Measurements from ENCODE around the gene DENND2C.
A peak's percentile ranks its signal among the peaks of the same experiment; 100 is the strongest.

DENND2C gene

DNA sequence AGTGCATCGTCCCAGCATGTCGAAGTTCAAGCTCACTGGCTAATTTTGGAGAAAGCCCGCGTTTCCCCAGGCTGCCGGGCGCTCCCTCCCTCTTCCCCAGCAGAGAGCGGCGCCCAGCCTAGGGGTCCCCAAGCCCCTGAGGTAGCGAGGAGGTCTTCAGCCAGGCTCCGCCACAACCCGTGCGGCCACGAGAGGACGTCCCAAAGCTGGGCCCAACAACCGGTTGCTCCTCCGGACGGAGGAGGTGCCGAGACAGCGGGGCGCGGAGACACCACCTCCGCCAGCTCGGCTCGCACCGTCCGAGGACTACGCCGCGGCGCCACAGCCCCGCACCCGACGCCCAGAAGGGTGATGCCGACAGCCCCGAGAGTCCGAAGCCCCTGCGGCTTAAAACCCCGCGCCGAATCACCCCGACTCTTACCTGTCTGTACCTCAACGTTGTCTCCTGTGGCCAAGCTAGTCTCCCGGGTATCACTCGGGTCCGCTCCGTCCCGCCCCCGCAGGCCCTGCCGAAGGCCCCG lies at the start of gene DENND2C:
DENND2C (minus strand) TSS at position 488 of the 521 bp plus-strand sequence. CDS start 44,065 bp downstream, outside the sequence.
- no peak for DNase-seq (ENCODE audit: low spot score)

DNA sequence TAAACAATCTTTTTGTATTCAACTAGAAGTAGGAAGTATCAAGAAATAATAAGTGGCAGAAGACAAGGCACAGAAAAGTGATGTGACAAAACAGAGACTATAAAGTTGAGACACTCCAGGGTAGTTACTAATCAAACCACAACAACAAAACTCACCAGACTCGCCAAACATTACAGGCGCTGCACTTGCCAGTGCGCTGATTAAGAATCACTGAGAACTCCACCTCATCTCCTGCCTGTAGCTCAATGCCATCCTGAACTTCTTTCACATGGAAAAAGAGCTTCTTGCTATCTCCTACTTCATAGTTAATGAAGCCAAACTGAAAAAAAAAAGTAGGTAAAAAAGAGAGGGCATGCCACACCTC lies 49.6 kb upstream of the DENND2C start:
- no peak for DNase-seq (ENCODE audit: low spot score)

- DNase-seq (ENCODE audit: low spot score), result no peak
These were observed 49.0 kb upstream of the DENND2C start for GRCh38 chr1:114718661-114719423.

DNA sequence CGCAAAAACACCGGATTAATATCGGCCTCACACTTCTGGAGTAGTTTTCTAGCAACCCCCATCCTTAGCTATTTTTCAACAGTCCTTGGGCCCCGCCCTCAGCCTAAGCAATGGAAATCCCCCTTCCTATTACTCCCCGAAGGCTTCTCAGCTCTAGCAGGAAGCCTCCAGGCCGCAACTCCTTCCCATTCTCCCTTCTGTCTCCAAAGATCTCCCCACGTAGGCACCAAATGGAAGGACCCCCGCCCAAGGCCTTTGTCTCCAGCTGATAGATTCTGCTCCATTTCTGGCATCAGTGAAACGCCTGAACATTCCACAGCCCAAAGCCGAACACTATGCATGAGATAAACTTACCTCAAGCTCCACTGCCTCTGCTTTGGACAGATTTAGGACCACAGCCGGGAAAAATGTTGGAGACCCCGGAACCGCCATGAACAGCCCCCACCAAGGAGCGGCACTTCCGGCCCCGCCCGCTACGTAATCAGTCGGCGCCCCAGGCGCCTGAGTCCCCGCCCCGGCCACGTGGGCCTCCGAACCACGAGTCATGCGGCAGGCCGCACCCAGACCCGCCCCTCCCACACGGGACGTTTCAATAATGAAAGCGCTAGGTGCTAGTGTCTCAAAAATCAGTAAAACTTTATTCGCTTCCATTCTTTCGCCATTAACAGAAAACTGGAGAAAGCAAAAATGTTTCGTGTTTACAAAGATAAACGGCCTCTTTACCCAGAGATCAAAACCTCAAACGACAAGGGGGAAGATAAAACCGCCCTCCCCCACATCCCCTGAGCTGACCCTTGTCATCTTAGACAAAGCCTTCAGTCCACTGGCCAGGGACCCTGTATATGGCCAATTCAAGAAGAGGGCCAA lies 46.7 kb upstream of the DENND2C start, which contains the start of gene NRAS:
NRAS (minus strand) TSS at position 468 of the 867 bp plus-strand sequence. CDS start 611 bp downstream, outside the sequence.
- peak; percentile 95 for DNase-seq (ENCODE audit: low spot score)

DNA sequence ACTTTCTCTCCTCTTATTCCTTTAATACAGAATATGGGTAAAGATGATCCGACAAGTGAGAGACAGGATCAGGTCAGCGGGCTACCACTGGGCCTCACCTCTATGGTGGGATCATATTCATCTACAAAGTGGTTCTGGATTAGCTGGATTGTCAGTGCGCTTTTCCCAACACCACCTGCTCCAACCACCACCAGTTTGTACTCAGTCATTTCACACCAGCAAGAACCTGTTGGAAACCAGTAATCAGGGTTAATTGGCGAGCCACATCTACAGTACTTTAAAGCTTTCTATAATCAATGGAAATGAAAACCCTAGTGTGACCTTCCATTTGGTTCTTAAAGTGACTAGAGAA lies 46.1 kb upstream of the DENND2C start:
- DNase-seq (ENCODE audit: low spot score), result no peak

GRCh38 chr1:114712977-114713376 lies 43.1 kb upstream of the DENND2C start:
- DNase-seq (ENCODE audit: low spot score), result no peak

DNA sequence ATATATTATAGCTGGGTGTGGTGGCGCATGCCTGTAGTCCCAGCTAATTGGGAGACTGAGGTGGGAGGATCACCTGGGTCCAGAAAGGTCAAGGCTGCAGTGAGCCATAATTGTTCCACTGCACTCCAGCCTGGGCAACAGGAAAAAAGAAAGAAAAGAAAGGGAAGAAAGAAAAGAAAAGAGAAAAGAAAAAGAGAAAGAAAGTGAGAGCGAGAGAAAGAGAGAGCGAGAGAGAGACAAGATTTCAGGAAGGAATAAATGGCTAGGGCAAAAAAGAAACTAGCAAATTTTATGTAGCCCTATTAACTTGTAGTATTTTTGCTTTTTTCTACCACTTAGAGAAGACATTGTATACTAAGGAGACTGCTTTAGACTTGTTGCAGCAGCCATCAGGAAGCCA lies 40.5 kb upstream of the DENND2C start:
- no peak for DNase-seq (ENCODE audit: low spot score)

- no peak for DNase-seq (ENCODE audit: low spot score)
These were observed 37.8 kb upstream of the DENND2C start for GRCh38 chr1:114707604-114708003.

- DNase-seq (ENCODE audit: low spot score), result no peak
These were observed 33.4 kb upstream of the DENND2C start for GRCh38 chr1:114703242-114703641.

GRCh38 chr1:114702737-114703136 lies 32.9 kb upstream of the DENND2C start:
- no peak for DNase-seq (ENCODE audit: low spot score)

DNA sequence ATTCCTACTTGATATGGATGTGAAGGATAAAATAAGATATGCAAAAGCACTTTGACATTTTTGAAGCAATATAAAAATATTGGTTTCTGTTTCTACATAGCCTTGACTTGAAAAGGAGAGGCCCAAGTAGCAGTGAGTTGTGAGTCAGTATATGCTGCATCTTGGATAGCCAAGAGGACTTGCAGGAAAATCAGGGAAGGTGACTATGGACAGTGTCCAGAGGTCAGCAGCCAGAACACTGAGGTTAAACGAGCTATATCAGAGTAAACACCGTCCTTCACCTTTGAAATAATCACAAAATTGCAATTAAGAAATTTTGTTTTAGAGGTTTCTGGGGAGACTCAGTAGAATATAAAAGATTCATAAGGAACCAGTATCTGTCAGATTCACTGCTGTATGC lies 32.1 kb upstream of the DENND2C start:
- DNase-seq (ENCODE audit: low spot score), result no peak

DNA sequence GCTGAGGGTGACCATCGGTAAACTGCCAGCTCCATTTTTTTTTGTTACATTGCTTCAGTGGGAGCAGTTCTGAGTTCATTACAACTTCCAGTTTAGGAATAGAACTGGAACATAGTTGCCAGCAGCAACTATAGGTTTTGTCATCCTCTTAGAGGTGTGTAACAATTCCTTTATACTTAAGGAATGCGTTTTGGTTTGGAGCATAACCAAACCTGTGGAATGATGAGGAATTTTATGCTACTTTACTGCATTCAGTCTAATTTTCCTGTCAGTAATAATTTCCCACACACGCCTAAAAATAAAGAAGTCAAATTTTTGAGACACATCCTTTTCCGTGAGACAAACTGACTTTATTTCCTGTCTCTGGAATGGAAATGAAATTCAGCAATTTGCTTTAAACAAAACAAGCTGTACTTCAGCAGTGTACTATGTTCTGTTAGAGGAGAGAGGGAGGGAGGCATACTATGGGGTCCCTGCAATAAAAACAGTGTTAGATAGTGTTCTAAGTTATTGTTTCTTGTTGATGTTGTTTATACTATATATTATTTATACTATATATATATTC lies 30.3 kb upstream of the DENND2C start:
- DNase-seq (ENCODE audit: low spot score), result no peak

DNA sequence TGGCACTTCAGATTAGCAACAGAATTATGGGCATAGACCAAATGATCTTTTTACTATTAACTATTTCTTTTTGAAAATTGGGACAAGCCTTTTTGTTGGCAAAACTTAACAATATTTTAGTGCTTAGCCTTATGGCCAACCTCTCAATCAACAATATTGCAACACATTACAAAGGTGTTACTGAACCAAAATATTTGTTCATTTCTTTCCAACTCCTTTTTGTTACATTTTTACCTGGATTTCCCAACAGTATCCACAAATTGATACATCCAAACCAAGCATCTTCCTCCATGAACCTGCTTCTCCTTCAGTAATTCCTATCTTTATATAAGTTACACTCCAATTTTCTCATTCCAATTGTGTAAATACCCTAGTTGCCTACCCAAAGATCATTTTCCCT lies 27.0 kb upstream of the DENND2C start:
- no peak for DNase-seq (ENCODE audit: low spot score)

DNA sequence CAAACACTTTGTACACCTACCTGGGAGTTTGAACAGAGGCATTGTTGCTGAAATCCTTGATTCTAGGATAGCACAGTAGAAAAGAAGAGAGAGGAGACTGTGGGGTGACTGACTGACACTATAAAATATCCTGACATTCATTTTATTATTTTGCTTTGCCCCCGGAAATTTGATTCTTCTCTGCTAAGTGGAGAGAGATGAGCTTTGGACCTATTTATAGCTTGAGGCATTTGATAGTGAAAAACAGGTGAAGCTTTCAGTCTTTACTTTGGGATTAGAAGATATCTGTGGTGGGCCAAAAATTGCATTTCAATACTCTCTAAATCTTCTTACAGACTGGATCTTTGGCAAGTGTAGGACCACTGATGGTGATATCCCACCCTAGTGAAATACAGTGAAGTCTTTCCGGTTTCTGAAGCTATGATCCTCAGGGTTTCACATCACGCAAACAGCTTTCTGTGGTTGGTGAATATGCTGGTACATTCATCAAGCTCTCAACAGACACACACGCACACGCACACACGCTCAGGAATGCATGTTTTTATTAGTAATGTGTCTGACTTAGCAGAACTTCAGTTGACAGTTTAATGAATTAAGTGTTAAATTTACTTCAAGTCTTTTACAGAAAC lies 25.7 kb upstream of the DENND2C start, which contains the start of gene AMPD1:
AMPD1 (minus strand) TSS at position 117 of the 629 bp plus-strand sequence; CDS start at position 42, 75 bp downstream.
- no peak for DNase-seq (ENCODE audit: low spot score)

- DNase-seq (ENCODE audit: low spot score), result no peak
These were observed 24.9 kb upstream of the DENND2C start for GRCh38 chr1:114694540-114695310.

DNA sequence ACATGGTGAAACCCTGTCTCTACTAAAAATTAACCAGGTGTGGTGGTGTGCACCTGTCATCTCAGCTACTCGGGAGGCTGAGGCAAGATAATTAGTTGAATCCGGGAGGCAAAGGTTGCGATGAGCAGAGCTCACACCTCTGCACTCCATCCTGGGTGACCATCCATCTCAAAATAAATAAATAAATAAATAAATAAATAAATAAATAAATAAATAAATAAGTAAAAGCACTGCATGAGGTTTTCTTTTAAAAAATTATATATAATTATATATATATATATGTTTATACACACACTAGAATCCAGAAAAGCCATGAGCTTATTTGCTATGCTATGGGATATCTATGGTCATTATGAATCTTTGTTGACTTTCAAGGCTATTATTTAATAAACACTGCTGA lies 23.1 kb upstream of the DENND2C start:
- no peak for DNase-seq (ENCODE audit: low spot score)

- no peak for DNase-seq (ENCODE audit: low spot score)
These were observed 21.2 kb upstream of the DENND2C start for GRCh38 chr1:114691061-114691460.

DNA sequence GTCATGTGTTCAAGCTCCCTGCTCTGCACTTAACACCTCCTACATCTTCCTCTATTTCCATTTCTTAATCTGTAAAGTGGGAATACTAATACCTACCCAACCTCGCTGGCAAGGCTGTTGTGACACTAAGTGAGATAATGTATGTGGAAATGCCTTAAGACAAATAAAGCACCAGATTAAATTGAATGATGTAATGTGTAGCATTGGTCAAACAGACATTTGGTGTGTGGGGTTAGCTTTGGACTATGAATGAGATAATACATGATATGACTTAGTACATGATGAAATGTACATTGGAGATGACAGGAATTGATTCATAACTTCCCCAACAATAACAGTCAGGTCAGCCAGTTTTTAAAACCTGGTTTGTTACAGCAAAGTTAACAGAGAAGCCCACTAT lies 20.3 kb upstream of the DENND2C start:
- DNase-seq (ENCODE audit: low spot score), result no peak

GRCh38 chr1:114688526-114688925 lies 18.7 kb upstream of the DENND2C start:
- DNase-seq (ENCODE audit: low spot score), result no peak

GRCh38 chr1:114685851-114686250 lies 16.0 kb upstream of the DENND2C start:
- DNase-seq (ENCODE audit: low spot score), result no peak

- no peak for DNase-seq (ENCODE audit: low spot score)
These were observed 7.8 kb upstream of the DENND2C start for GRCh38 chr1:114677691-114678090.

Data from NAMALWA (cell line).